Calu3 (cell line): ENCODE results near the gene TAF12. TPM values are rescaled to one million over a fixed set of nuclear protein-coding genes. Genes with fewer than 3 reads are reported as not detected.
"Not testable (repeated sequence)": the region's sequence is repeated elsewhere in the genome, so short reads cannot be mapped to it uniquely, and the experiment has no call there.

ENCODE experiments used
- BruUV-seq: library from RNA; stranded (reverse); fragments of 400-500 nt; replicated peaks from 2 replicates; lab custom pipeline; 2021; lab: Mats Ljungman, UMichigan
- CTCF ChIA-PET: fragments of 300-600 bp; sonication (Branson Sonifier 250); formaldehyde crosslinking; loops from one replicate; lab custom pipeline; 2022; ENCODE audit warnings: antibody characterized with exemption; lab: Charles Lee
- DNase-seq: peaks from one replicate; pipeline ENCODE4 v3.0.0; 2022
- H3K27ac Mint-ChIP-seq: one replicate; pipeline ENCODE4 v1.8.0; 2022; ENCODE audit warnings: mixed read lengths; ENCODE audit not compliant: unreplicated experiment
- H3K27me3 Mint-ChIP-seq: one replicate; pipeline ENCODE4 v1.8.0; 2022; ENCODE audit warnings: mixed read lengths; ENCODE audit not compliant: unreplicated experiment
- H3K36me3 Mint-ChIP-seq: one replicate; pipeline ENCODE4 v1.8.0; 2022; ENCODE audit warnings: mild to moderate bottlenecking, moderate library complexity, mixed read lengths; ENCODE audit not compliant: insufficient read depth, unreplicated experiment
- H3K4me1 Mint-ChIP-seq: one replicate; pipeline ENCODE4 v1.8.0; 2022; ENCODE audit warnings: mild to moderate bottlenecking, low read depth, mixed read lengths; ENCODE audit not compliant: unreplicated experiment
- H3K4me3 Mint-ChIP-seq: one replicate; pipeline ENCODE4 v1.8.0; 2022; ENCODE audit warnings: mild to moderate bottlenecking, low read depth, moderate library complexity, mixed read lengths; ENCODE audit not compliant: unreplicated experiment
- H3K9me3 Mint-ChIP-seq: one replicate; pipeline ENCODE4 v1.8.0; 2022; ENCODE audit warnings: low read depth, mixed read lengths; ENCODE audit not compliant: unreplicated experiment
- intact Hi-C: fragments of 100-400 bp; cut with micrococcal nuclease; formaldehyde crosslinking; loops from one replicate; pipeline ENCODE4 v1.10.0; 2022; ENCODE audit not compliant: unreplicated experiment
- total RNA-seq: library from RNA; stranded (reverse); gene quantifications from 2 replicates; pipeline ENCODE4 v1.2.3, GENCODE V29; 2022
- TF ChIP-seq, protein P1 (sequence below): fragments of 200-600 bp; IDR thresholded peaks from one replicate; pipeline ENCODE4 v1.8.0; 2022; ENCODE audit warnings: antibody characterized with exemption; ENCODE audit not compliant: unreplicated experiment

The TAF12 gene
- total RNA-seq, 1 experiment from 2014 or later, result 21.6 TPM

DNA sequence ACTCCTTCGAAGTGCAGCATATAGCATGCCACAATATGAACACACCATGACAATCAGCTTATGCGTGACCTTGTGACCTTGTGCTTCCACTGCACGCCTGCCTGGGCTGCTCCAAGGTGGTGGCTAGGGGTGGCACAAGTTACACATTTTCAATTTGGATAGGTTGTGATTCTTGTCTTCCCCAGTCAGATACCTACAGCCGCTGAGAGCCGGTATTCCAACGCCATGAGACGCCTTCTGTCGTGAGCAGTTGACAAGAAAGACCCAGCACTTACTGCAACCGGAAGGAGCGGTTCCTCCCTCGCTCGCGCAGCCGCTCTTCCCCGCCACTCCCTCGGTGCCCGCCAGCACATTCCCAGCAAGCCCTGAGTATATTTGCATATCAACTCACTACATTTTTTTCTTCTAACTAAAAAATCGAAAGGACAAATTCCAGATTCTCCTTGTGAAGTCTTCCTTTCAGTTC, 5.2 kb upstream of the TAF12 start:
- Mint-ChIP-seq H3K36me3 (peaks cover 34% of the 10 kb centered on the region), H3K27ac (peak overlapping the region; percentile 100), H3K4me1 (peaks cover 25% of the 10 kb centered on the region), H3K9me3 (no peaks in the 10 kb centered on the region), H3K4me3 (peak overlapping the region; percentile 71), H3K27me3 (no peaks in the 10 kb centered on the region)
- CTCF ChIA-PET, result interaction anchor here (0.6 to 1.3 kb wide), 7 partner anchors 21 to 463 kb away, joined by 3 to 7 read pairs (median 4); partner anchors contain the start of genes GMEB1 and YTHDF2
- TF ChIP-seq, protein P1, sequence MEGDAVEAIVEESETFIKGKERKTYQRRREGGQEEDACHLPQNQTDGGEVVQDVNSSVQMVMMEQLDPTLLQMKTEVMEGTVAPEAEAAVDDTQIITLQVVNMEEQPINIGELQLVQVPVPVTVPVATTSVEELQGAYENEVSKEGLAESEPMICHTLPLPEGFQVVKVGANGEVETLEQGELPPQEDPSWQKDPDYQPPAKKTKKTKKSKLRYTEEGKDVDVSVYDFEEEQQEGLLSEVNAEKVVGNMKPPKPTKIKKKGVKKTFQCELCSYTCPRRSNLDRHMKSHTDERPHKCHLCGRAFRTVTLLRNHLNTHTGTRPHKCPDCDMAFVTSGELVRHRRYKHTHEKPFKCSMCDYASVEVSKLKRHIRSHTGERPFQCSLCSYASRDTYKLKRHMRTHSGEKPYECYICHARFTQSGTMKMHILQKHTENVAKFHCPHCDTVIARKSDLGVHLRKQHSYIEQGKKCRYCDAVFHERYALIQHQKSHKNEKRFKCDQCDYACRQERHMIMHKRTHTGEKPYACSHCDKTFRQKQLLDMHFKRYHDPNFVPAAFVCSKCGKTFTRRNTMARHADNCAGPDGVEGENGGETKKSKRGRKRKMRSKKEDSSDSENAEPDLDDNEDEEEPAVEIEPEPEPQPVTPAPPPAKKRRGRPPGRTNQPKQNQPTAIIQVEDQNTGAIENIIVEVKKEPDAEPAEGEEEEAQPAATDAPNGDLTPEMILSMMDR, result no peak
- BruUV-seq, result no TSS peak
- intact Hi-C loops, result loop anchor here (5.0 kb wide), 1 partner anchor 89 kb away; the partner anchor contains the start of gene YTHDF2
- DNase-seq, result peak; percentile 89

DNA sequence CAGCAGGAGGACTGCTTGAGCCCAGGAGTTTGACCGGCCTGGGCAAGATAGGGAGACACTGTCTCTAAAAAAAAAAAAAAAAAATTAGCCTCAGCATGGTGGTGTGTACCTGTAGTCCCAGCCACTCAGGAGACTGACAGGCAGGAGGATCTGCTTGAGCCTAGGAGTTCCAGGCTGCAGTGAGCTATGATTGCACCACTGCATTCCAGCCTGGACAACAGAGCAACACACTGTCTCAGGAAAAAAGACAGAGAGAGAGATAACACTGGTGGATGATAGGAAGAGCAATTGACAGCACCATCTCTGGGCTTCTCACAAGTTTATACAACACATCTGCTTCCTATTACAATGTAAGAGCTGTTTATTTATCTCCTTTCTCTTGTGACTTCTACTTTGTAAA, 3.2 kb upstream of the TAF12 start:
- Mint-ChIP-seq H3K36me3 (peaks cover 47% of the 10 kb centered on the region), H3K27me3 (no peaks in the 10 kb centered on the region), H3K27ac (no peak overlapping the region), H3K4me1 (peaks cover 33% of the 10 kb centered on the region), H3K9me3 (no peaks in the 10 kb centered on the region), H3K4me3 (no peak overlapping the region)
- BruUV-seq, result no TSS peak
- DNase-seq, result no peak
- intact Hi-C loops, result loop anchor here (5.0 kb wide), 1 partner anchor 91 kb away; the partner anchor contains the start of gene YTHDF2
- CTCF ChIA-PET, result interaction anchor here (0.6 to 0.7 kb wide), 4 partner anchors 44 to 305 kb away, joined by 3 to 5 read pairs (median 4); no protein-coding TSS in a partner anchor
- TF ChIP-seq, protein P1, result no peak

DNA sequence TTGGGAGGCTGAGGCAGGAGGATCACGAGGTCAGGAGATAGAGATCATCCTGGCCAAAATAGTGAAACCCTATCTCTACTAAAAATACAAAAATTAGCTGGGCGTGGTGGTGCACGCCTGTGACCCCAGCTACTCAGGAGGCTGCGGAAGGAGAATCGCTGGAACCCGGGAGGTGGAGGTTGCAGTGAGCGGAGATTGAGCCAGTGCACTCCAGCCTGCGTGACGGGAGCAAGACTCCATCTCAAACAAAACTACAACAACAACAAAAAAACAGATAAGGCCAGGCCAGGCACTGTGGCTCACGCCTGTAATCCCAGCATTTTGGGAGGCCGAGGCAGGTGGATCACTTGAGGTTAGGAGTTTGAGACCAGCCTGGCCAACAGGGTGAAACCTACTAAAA, 2.5 kb upstream of the TAF12 start:
- H3K27ac Mint-ChIP-seq, DNase-seq, H3K27me3 Mint-ChIP-seq, BruUV-seq, H3K9me3 Mint-ChIP-seq, H3K4me3 Mint-ChIP-seq: not testable (repeated sequence)
- CTCF ChIA-PET, result interaction anchor here (0.6 kb wide), 1 partner anchor 131 kb away, joined by 5 read pairs; no protein-coding TSS in a partner anchor
- Mint-ChIP-seq H3K36me3 (peaks cover 47% of the 10 kb centered on the region), H3K4me1 (peaks cover 33% of the 10 kb centered on the region)
- intact Hi-C loops, result loop anchor here (5.0 kb wide), 1 partner anchor 92 kb away; the partner anchor contains the start of gene YTHDF2

DNA sequence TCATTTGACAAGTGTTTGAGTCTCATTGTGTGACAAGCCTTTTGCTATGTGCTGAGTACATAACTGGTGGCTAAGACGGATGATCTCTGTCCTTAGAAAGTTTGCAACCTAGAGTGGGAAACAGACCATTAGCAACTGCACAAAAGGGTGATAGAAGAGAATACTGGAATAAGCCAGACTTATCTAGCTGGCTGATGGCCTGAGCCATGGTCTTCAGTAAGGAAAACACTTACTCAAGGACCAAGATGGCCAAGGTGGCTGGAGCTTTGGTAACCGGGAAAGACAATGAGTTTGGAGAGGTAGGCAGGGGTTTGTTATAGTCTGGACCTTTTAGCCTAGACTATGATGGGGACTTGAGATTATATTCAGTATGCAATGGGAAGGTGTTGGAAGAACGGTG, 1.6 kb upstream of the TAF12 start:
- H3K4me1 Mint-ChIP-seq, result peaks cover 33% of the 10 kb centered on the region
- TF ChIP-seq, protein P1, result no peak
- intact Hi-C loops, result no loop called here
- H3K4me3 Mint-ChIP-seq, result peak overlapping the region; percentile 96
- peaks cover 46% of the 10 kb centered on the region for H3K36me3 Mint-ChIP-seq
- no peak for DNase-seq
- no TSS peak for BruUV-seq
- no peaks in the 10 kb centered on the region for H3K27me3 Mint-ChIP-seq
- no peaks in the 10 kb centered on the region for H3K9me3 Mint-ChIP-seq
- H3K27ac Mint-ChIP-seq, result peak overlapping the region; percentile 87
- CTCF ChIA-PET, result interaction anchor here (0.7 kb wide), 1 partner anchor 316 kb away, joined by 3 read pairs; the partner anchor contains the start of gene MED18
